Activated CD4-positive, alpha-beta memory T cell treated with anti-CD3 and anti-CD28 coated beads for 36 hours (primary cell): ENCODE data around the gene MCF2L2. TPM values are rescaled to one million over a fixed set of nuclear protein-coding genes. Genes with fewer than 3 reads are reported as not detected.
A peak's percentile ranks its signal among the peaks of the same experiment; 100 is the strongest.
"Not testable (repeated sequence)": the region's sequence is repeated elsewhere in the genome, so short reads cannot be mapped to it uniquely, and the experiment has no call there.

Experiments
- CTCF ChIA-PET: fragments of 350-600 bp; sonication (Branson Sonifier 250); formaldehyde crosslinking; loops from one replicate; lab custom pipeline; 2021; ENCODE audit warnings: antibody characterized with exemption, inconsistent platforms; lab: Charles Lee
- POLR2A ChIA-PET: fragments of 350-600 bp; sonication (Branson Sonifier 250); formaldehyde crosslinking; loops from one replicate; lab custom pipeline; 2021; ENCODE audit warnings: antibody characterized with exemption; lab: Charles Lee
- DNase-seq: peaks from one replicate; pipeline ENCODE4 v3.0.0-alpha.2; 2020
- H3K27ac Mint-ChIP-seq: one replicate; pipeline ENCODE4 v1.8.0; 2021; ENCODE audit warnings: mixed read lengths
- H3K27me3 Mint-ChIP-seq: one replicate; pipeline ENCODE4 v1.8.0; 2021; ENCODE audit warnings: mixed read lengths
- H3K36me3 Mint-ChIP-seq: one replicate; pipeline ENCODE4 v1.8.0; 2021; ENCODE audit warnings: mixed read lengths
- H3K4me1 Mint-ChIP-seq: one replicate; pipeline ENCODE4 v1.8.0; 2021; ENCODE audit warnings: low read depth, mixed read lengths
- H3K4me3 Mint-ChIP-seq: one replicate; pipeline ENCODE4 v1.8.0; 2021; ENCODE audit warnings: mild to moderate bottlenecking, mixed read lengths
- H3K9me3 Mint-ChIP-seq: one replicate; pipeline ENCODE4 v1.8.0; 2021; ENCODE audit warnings: mixed read lengths
- intact Hi-C: fragments of 100-400 bp; cut with micrococcal nuclease; formaldehyde crosslinking; loops from one replicate; pipeline ENCODE4 v1.15.1; 2023
- total RNA-seq, 2 experiments: library from RNA; stranded (reverse); gene quantifications; one replicate each; pipeline ENCODE4 v1.2.3, GENCODE V29; 2021

Gene MCF2L2
- total RNA-seq, 2 experiments from 2014 or later, result 3.9 to 4.7 TPM

- H3K9me3 Mint-ChIP-seq, result no peaks in the 10 kb centered on the region
- H3K27ac Mint-ChIP-seq, result peak overlapping the region; percentile 34
- peaks cover 10% of the 10 kb centered on the region for H3K4me1 Mint-ChIP-seq
- ChIA-PET POLR2A (interaction anchor here (0.9 kb wide), 1 partner anchor 197 kb away, joined by 3 read pairs; no protein-coding TSS in a partner anchor), CTCF (interaction anchor here (0.9 to 7.2 kb wide), 12 partner anchors 53 to 271 kb away, joined by 3 to 275 read pairs (median 6); partner anchors contain the start of gene B3GNT5)
- H3K36me3 Mint-ChIP-seq, result no peaks in the 10 kb centered on the region
- DNase-seq, result no peak
- no peaks in the 10 kb centered on the region for H3K27me3 Mint-ChIP-seq
- H3K4me3 Mint-ChIP-seq, result no peak overlapping the region
- intact Hi-C loops, result loop anchor here (2.0 to 5.0 kb wide), 2 partner anchors 63 to 102 kb away; no protein-coding TSS in a partner anchor
Observed at GRCh38 chr3:183185696-183186095, 242.7 kb downstream of the MCF2L2 start.

GRCh38 chr3:183182732-183183610 lies 245.4 kb downstream of the MCF2L2 start:
- intact Hi-C loops, result loop anchor here (5.0 kb wide), 1 partner anchor 69 kb away; the partner anchor contains the start of gene B3GNT5
- Mint-ChIP-seq H3K4me3 (no peak overlapping the region), H3K27ac (no peak overlapping the region), H3K27me3 (peaks cover 11% of the 10 kb centered on the region), H3K4me1 (peaks cover 13% of the 10 kb centered on the region), H3K9me3 (no peaks in the 10 kb centered on the region), H3K36me3 (no peaks in the 10 kb centered on the region)
- ChIA-PET CTCF (interaction anchor here (0.8 to 7.2 kb wide), 5 partner anchors 11 to 246 kb away, joined by 3 to 275 read pairs (median 11); partner anchors contain the start of gene MCF2L2), POLR2A (no interaction called here)
- DNase-seq, result no peak

GRCh38 chr3:183182073-183182472 lies 246.3 kb downstream of the MCF2L2 start:
- intact Hi-C loops, result loop anchor here (5.0 kb wide), 1 partner anchor 70 kb away; the partner anchor contains the start of gene B3GNT5
- peaks cover 13% of the 10 kb centered on the region for H3K4me1 Mint-ChIP-seq
- ChIA-PET POLR2A (no interaction called here), CTCF (interaction anchor here (6.5 to 7.2 kb wide), 2 partner anchors 59 to 200 kb away, joined by 53 to 275 read pairs; no protein-coding TSS in a partner anchor)
- peaks cover 11% of the 10 kb centered on the region for H3K27me3 Mint-ChIP-seq
- H3K4me3 Mint-ChIP-seq, result no peak overlapping the region
- H3K27ac Mint-ChIP-seq, result no peak overlapping the region
- H3K9me3 Mint-ChIP-seq, result no peaks in the 10 kb centered on the region
- H3K36me3 Mint-ChIP-seq, result no peaks in the 10 kb centered on the region
- no peak for DNase-seq

- Mint-ChIP-seq H3K4me3 (no peak overlapping the region), H3K4me1 (peaks cover 13% of the 10 kb centered on the region), H3K36me3 (no peaks in the 10 kb centered on the region), H3K27ac (no peak overlapping the region), H3K27me3 (peaks cover 11% of the 10 kb centered on the region), H3K9me3 (no peaks in the 10 kb centered on the region)
- no peak for DNase-seq
- intact Hi-C loops, result loop anchor here (5.0 kb wide), 1 partner anchor 71 kb away; the partner anchor contains the start of gene B3GNT5
- ChIA-PET CTCF (no interaction called here), POLR2A (no interaction called here)
Observed at GRCh38 chr3:183181606-183182005, 246.8 kb downstream of the MCF2L2 start.

GRCh38 chr3:183180784-183181295 lies 247.6 kb downstream of the MCF2L2 start:
- H3K4me1 Mint-ChIP-seq, result peaks cover 12% of the 10 kb centered on the region
- DNase-seq, result no peak
- no peak overlapping the region for H3K4me3 Mint-ChIP-seq
- H3K27me3 Mint-ChIP-seq, result peaks cover 12% of the 10 kb centered on the region
- no peaks in the 10 kb centered on the region for H3K9me3 Mint-ChIP-seq
- intact Hi-C loops, result loop anchor here (5.0 kb wide), 1 partner anchor 71 kb away; the partner anchor contains the start of gene B3GNT5
- H3K27ac Mint-ChIP-seq, result no peak overlapping the region
- ChIA-PET POLR2A (no interaction called here), CTCF (no interaction called here)
- H3K36me3 Mint-ChIP-seq, result no peaks in the 10 kb centered on the region

DNA sequence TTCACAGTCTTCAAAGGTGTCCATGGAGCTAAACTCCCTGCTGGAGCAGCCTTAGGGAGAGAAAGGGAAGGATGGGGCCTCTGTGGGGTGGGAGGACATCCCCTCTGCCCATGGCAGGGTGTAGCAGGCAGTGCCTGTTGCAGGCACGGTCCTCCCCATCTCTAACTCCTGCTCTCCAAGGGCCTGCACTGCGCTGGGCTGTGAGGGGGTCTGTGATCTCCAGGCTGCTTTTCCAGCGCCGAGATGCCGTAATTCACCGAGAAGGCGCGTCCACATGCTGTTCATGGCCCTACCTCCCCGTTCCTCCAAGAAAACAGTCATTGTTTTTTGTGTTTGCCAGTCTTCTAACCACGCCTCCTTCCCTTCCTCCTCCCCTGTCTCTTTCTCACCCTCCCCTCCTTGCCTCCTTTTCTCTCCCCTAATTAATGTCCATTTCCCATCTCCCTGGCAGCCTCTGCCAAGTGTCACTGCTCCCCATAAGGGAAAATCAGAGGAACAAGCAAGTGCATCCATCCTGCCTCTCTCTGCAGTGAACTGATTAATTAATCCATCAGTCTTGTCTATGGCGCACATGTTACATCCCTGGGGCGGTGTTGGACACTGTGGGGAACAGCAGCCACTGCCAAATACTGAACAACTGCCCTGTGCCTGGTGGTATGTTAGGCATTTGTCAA lies 248.2 kb downstream of the MCF2L2 start:
- ChIA-PET CTCF (interaction anchor here (1.8 to 2.9 kb wide), 3 partner anchors 55 to 203 kb away, joined by 5 to 23 read pairs (median 14); no protein-coding TSS in a partner anchor), POLR2A (no interaction called here)
- Mint-ChIP-seq H3K4me3 (no peak overlapping the region), H3K27me3 (peaks cover 16% of the 10 kb centered on the region), H3K36me3 (no peaks in the 10 kb centered on the region), H3K4me1 (peaks cover 6% of the 10 kb centered on the region), H3K9me3 (no peaks in the 10 kb centered on the region), H3K27ac (no peak overlapping the region)
- DNase-seq, result no peak
- intact Hi-C loops, result loop anchor here (5.0 kb wide), 1 partner anchor 72 kb away; the partner anchor contains the start of gene B3GNT5

DNA sequence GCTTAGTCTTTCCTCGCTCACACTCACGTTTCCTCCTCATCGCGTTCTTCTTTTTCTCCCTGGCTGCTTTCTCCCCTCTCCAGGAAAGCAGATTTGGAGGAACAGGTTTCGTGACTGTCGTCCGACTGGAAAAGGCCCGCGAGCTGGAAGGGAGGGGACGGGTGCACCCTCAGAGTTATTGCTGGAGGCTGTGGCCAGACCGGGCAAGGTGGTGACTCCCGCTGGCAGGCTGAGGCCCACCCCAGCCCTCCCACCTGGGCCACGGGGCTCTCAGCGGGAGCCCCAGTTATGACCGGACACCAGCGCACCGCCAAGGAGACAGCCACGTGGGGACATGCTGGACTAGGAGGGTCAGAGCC lies 248.9 kb downstream of the MCF2L2 start:
- Mint-ChIP-seq H3K4me3 (peak overlapping the region; percentile 55), H3K27me3 (peaks cover 22% of the 10 kb centered on the region)
- H3K27ac Mint-ChIP-seq, POLR2A ChIA-PET, DNase-seq, H3K9me3 Mint-ChIP-seq, H3K36me3 Mint-ChIP-seq, H3K4me1 Mint-ChIP-seq: not testable (repeated sequence)
- intact Hi-C loops, result loop anchor here (1.0 to 2.0 kb wide), 2 partner anchors 21 to 57 kb away; no protein-coding TSS in a partner anchor
- CTCF ChIA-PET, result interaction anchor here (1.8 to 2.9 kb wide), 3 partner anchors 55 to 204 kb away, joined by 5 to 23 read pairs (median 14); no protein-coding TSS in a partner anchor

DNA sequence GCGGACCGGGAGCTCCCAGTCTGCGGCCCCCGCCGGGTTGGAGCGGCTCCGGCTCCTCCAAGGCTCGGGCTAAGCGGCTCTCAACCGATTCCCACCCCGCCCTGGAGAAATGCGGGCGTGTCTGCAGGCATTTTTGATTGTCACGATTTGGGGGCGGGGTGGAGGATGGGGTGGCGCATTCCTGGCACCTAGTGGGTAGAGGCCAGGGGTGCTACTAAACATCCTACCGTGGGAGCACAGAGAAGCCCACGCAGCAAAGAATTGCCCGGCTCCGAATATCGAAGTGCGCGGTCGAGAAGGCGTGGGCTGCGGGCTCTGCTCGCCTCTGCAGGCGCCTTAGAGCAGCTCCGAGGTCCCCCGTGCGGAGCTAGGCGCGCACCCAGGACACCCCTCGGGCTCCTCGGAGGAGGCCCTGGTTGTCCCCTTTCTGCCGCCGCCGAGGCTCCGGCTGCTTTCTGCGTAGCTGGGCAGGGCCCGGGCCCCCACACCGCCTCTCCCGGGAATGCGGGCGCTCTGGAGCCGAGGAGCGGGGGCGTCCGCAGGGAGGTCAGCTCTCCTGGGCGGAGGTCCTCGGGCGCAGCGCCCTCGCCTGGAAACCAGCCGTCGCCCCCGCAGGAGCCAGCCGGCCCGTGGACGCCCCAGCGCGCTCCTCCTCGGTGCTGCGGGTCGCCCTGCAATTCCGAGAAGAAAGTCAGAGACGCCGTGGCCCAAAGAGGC lies 249.4 kb downstream of the MCF2L2 start:
- peak; percentile 77 for DNase-seq
- ChIA-PET CTCF (interaction anchor here (1.8 to 2.9 kb wide), 3 partner anchors 54 to 205 kb away, joined by 5 to 23 read pairs (median 14); no protein-coding TSS in a partner anchor), POLR2A (no interaction called here)
- intact Hi-C loops, result loop anchor here (1.0 to 2.0 kb wide), 2 partner anchors 20 to 57 kb away; no protein-coding TSS in a partner anchor
- H3K4me1 Mint-ChIP-seq, result peaks cover 3% of the 10 kb centered on the region
- H3K4me3 Mint-ChIP-seq, result peak overlapping the region; percentile 74
- H3K9me3 Mint-ChIP-seq, result no peaks in the 10 kb centered on the region
- peaks cover 22% of the 10 kb centered on the region for H3K27me3 Mint-ChIP-seq
- no peaks in the 10 kb centered on the region for H3K36me3 Mint-ChIP-seq
- H3K27ac Mint-ChIP-seq, result no peak overlapping the region

DNA sequence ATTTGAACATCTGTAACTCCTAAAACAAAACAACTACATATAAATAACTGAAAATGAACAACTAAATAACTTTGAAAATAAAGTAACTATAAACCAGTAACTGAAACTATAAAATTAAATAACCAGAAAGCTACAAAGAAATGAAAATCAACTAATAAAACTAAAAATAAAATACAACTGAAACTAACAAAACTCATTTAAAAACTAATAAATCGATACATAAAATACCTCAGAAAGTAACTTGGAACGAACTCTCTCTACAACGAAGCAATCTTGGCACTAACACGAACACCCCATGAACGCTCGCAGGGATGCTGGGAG lies 249.9 kb downstream of the MCF2L2 start:
- ChIA-PET CTCF (interaction anchor here (1.8 to 2.9 kb wide), 3 partner anchors 54 to 205 kb away, joined by 5 to 23 read pairs (median 14); no protein-coding TSS in a partner anchor), POLR2A (no interaction called here)
- Mint-ChIP-seq H3K27me3 (peaks cover 22% of the 10 kb centered on the region), H3K4me1 (peaks cover 3% of the 10 kb centered on the region), H3K4me3 (peak overlapping the region; percentile 74), H3K27ac (no peak overlapping the region), H3K9me3 (no peaks in the 10 kb centered on the region), H3K36me3 (no peaks in the 10 kb centered on the region)
- intact Hi-C loops, result loop anchor here (2.0 kb wide), 1 partner anchor 20 kb away; no protein-coding TSS in a partner anchor
- no peak for DNase-seq

DNA sequence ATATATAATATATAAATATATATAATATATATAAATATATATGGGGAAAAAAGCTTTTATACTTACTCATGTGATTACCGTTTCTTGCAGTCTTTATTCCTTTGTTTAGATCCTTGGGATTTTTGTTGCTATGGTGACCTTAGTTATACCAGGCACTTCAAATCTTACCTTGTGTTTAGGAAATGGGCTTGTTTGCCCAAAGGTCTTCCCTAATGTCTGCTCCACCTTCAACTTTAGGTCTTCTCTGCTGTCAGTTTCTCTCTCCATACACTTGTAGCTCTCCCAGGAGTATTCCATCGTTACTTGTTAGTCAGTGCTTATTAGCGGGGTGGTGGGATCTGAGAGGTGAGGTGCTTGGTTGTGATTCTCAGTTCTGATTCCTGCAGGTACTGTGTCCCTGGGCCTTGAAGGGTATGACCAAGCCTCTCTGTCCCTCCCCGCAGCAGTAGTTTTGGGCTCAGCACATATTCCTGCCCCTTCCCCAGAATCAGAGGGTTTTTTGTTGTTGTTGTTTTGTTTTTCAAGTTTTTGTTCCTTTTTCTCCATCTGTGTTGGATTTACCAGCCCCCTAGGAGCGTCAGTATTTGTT lies 256.3 kb downstream of the MCF2L2 start:
- Mint-ChIP-seq H3K27ac (no peak overlapping the region), H3K27me3 (peaks cover 11% of the 10 kb centered on the region), H3K36me3 (no peaks in the 10 kb centered on the region), H3K4me1 (no peaks in the 10 kb centered on the region), H3K4me3 (no peak overlapping the region), H3K9me3 (no peaks in the 10 kb centered on the region)
- POLR2A ChIA-PET, result no interaction called here
- no peak for DNase-seq
- intact Hi-C loops, result no loop called here
- CTCF ChIA-PET, result no interaction called here

- CTCF ChIA-PET, result interaction anchor here (1.0 kb wide), 1 partner anchor 8 kb away, joined by 4 read pairs; no protein-coding TSS in a partner anchor
- H3K36me3 Mint-ChIP-seq, intact Hi-C loops, H3K9me3 Mint-ChIP-seq, H3K4me1 Mint-ChIP-seq, POLR2A ChIA-PET, H3K27me3 Mint-ChIP-seq, H3K27ac Mint-ChIP-seq, H3K4me3 Mint-ChIP-seq, DNase-seq: not testable (repeated sequence)
Observed at GRCh38 chr3:183167975-183168374, 260.4 kb downstream of the MCF2L2 start.
